Muscle of arm (tissue), 12 donors: ENCODE data around the gene FKTN. TPM values are rescaled to one million over a fixed set of nuclear protein-coding genes. Genes with fewer than 3 reads are reported as not detected.

Source experiments
- DNase-seq: peaks from one replicate; pipeline ENCODE4 v3.0.0-alpha.2; 2013
- polyA plus RNA-seq, 12 donors: library from polyadenylated mRNA; unstranded; fragments of 120-200 nt; gene quantifications; one replicate each; pipeline ENCODE4 v1.2.1, GENCODE V29; 2013; ENCODE audit not compliant: insufficient read length in 12 of 12

Gene FKTN
- polyA plus RNA-seq, 12 donors = 11.5 to 24.4 (median 18.9) TPM; not detected in 1

GRCh38 chr9:105676351-105676923 lies 118.5 kb downstream of the FKTN start:
- no peak for DNase-seq

DNA sequence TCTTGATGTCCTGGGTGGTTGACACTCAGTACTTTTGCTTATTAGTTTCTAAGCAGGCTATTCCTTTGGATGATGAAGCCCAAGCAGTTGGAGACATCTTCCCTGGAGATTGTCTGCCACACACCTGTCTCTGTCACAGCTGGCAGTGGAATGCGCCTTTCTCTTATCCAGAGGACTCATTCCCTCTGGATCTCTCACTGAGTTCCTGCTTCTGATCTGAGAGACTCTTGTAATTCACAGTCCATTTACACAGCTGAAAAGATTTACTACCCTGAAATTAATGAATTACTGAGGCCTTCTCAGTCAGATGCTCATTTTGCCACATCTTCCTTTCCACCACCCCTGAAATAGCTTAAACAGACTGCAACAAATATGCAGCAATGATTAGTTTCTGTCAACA lies 120.2 kb downstream of the FKTN start:
- DNase-seq = no peak

DNA sequence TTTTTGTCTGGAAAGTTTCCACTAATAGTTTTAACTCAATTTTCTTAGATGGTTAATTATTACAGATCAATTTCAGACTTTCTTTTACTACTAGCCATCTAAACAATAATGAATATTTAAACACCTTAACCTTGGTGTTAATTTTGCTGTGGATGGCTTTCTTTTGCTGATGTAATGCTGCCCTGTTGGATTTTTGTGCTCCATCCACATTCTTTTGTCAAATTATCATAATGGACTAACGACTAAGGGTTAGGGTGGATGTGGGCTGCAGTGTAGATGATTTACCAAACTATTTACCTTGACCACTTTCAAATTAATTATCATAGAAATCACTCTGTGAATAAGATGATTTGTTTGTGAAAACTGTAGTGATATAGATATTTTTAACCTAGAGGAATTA lies 120.8 kb downstream of the FKTN start:
- DNase-seq = no peak

- no peak for DNase-seq
Measured at GRCh38 chr9:105679257-105680022, 121.5 kb downstream of the FKTN start.

DNA sequence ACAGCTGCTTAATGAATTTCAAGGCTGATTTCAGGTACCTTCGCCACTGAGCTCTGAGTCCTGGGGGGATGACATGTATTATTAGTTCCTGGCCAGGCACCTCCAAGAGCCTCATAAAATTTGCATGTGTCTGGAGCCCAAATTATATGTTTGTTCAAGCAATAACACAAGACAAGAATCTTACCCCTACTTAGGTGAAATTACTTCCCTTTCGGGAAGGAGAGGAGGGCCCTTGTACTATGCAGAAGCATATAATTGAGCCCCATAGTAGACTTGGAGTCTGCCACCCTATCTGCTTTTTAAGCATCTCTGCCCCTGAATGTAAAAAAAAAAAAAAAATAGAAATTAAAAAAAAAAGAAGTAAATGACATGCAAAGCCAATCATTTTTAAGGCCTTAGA lies 123.4 kb downstream of the FKTN start:
- DNase-seq = no peak

GRCh38 chr9:105681724-105682123 lies 123.8 kb downstream of the FKTN start:
- DNase-seq = no peak

DNA sequence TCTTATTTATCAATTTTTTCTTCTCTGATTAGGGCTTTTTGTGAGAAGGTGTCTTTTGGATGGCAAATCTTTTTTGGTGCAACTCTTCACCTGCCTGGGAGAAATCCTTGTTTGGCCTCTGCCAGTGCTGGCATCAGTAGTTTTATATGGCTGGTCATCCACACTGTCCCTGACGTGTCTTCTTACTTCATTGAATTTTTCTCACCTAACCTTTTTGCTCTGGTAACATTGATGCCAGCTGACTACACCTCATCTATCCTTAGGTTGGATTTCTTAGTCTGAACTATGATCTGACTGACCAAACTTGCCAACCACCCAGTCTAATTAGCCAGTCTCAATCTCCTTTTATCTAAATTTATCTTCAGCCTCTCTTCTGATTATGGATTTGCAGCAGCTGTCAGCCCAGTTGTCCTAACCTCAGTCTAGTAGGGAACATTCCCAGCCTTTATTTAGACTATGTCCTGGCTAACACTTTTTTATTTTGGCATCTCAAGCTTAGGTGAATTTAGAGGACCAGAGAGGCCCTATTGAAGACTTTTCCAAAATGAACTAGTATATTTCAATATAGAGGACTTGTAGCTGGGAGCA lies 125.9 kb downstream of the FKTN start:
- no peak for DNase-seq

DNA sequence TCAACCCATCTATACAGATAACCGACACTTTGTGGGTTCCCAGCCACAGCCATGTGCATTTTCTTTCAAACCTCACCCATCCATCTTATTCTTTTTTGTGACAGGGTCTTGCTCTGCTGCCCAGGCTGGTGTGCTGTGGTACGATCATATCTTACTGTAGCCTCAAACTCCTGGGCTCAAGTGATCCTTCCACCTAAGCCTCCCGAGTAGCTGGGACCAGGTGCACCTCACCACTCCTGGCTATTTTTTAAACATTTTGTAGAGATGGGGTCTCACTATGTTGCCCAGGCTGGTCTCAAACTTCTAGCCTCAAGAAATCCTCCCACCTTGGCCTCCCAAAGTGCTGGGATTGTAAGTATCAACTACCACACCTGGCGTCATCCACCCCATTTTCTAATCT lies 129.0 kb downstream of the FKTN start:
- DNase-seq = no peak

Other genes starting within 250 kb of the FKTN start
- 10 to 100 TPM in 10 of 12 donors, 1 to 10 TPM in 1, not detected in 1; 7.8 to 24.3 (median 17.2) TPM for gene FSD1L, start 110.1 kb upstream of the FKTN start, polyA plus RNA-seq
- gene TAL2, start 104.3 kb downstream of the FKTN start, polyA plus RNA-seq = 10 to 100 TPM in 10 of 12 donors, 1 to 10 TPM in 1, not detected in 1; 4.5 to 24.6 (median 20.6) TPM
- gene TMEM38B, start 136.4 kb downstream of the FKTN start, polyA plus RNA-seq = 100 to 1,000 TPM in 1 of 12 donors, 10 to 100 TPM in 10, not detected in 1; 21.9 to 110 (median 73.6) TPM